Measurements from ENCODE around the gene ADD3.
"Not testable (repeated sequence)": the region's sequence is repeated elsewhere in the genome, so short reads cannot be mapped to it uniquely, and the experiment has no call there.

The ADD3 gene

GRCh38 chr10:110109511-110109910 is 101.7 kb downstream of the ADD3 start:
- no peak for DNase-seq (ENCODE audit: low read depth)

DNA sequence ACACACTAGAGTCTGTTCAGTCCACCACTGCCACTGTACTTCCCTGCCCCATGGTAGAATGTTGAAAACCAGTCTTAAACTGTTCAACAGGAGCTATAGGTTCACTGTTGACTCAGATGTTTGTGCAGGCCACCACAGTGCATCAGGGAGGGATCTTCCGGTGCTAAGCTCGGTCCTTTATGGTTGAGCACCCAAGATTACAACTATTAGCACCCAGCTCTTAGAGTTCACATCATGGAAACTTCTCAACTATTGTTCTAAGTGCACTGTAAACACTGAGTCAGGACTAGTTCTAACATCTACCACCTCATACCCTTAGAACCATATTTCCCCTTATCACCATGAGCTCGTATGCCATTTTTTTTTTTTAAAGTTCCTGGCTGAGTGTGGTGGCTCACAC is 102.6 kb downstream of the ADD3 start:
- no peak for DNase-seq (ENCODE audit: low read depth)

DNA sequence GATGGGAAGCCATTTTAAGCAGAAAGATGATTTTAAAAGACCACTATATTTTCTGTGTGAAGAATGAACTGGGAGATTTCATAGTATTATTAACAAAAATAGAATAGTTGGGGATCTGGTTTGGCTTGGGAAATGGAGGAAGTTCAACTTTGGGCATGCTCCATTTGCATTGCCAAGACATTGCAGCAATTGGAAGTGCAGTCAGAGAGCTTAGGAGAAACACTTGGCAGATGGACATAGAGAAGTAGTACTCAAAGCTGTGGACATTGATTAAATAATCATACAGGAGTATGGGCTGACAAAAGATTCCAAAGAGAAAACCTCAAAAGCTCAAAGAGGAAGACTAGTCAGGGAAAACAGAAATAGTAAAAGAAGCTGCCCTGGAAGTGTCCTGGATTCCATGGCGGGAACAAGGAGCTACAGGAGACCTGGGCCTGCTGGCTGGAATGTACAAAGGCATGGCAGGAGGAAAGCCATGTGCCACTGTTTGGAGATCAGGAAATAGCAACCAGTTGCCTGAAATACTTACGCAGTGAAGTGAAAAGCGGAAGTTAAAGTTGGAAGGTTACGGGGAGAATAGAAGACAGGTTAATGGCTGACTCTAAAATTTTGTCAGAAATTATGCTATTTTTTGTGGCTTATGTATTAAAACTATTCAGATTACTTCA is 106.0 kb downstream of the ADD3 start:
- DNase-seq (ENCODE audit: low read depth), result no peak

DNA sequence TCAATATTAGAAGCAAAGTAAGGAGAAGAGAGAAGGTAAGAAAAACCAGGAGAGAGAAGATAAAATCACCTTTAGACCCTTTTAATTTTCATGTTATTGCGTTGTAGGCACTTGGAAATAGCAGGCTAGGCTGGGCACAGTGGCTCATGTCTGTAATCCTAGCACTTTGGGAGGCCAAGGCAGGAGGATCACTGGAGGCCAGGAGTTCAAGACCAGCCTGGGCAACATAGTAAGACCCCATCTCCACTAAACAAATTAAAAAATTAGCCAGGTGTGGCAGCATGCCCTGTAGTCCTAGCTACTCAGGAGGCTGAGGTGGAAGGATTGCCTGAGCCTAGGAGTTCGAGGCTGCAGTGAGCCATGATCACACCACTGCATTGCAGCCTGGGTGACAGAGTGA is 106.9 kb downstream of the ADD3 start:
- not testable (repeated sequence) for DNase-seq (ENCODE audit: low read depth)

DNA sequence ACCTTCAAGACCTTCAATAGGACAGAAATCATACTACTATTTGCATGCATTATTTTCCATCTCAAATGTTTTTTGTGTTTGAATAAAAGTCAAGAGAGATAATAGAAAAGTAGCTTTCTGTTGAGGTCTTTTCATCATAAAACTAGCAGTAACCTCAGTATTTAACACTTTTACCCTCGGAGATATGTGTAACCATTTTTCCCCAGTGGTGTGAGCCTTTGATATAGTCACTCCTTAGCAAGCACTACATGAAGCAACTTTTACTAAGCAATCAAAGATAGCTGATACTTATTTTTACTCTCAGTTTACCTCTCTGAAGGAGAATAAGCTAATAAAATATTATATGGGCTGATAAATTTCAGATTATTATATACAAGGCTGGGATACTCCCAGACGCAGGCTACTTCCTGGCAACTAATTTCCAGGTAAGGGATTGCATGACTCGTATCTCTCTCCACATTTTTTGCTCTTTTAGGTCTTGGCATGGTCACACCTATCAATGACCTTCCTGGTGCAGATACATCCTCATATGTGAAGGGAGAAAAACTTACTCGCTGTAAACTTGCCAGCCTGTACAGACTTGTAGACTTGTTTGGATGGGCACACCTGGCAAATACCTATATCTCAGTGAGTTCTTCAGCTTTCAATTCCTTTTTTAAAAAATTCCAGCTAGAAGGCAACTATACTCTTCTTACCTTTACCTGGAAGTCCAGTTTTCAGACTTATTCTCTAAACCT is 108.2 kb downstream of the ADD3 start:
- no peak for DNase-seq (ENCODE audit: low read depth)

GRCh38 chr10:110118891-110119621 is 111.3 kb downstream of the ADD3 start:
- no peak for DNase-seq (ENCODE audit: low read depth)

- DNase-seq (ENCODE audit: low read depth), result no peak
These were observed 115.8 kb downstream of the ADD3 start for GRCh38 chr10:110123594-110123993.

- no peak for DNase-seq (ENCODE audit: low read depth)
These were observed 121.7 kb downstream of the ADD3 start for GRCh38 chr10:110129490-110129889.

DNA sequence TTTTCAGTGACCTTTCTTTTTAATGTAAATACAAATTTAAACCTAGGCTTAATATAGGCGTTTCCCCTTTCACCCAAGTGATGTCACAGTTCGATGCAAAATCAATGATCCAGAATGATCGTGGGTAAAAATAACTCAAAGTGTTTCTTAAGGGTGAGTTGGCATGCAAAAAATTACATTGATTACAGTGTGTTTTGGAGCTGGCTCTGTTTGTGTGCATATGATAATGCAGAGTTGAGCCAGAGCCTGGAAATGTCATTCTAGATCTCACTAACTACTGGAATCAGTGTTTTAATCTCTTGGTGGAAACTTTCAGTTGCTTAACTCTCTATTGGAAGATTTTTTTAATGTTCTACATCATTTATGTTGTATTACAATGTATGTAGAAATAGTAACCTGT is 127.1 kb downstream of the ADD3 start:
- DNase-seq (ENCODE audit: low read depth), result no peak

DNA sequence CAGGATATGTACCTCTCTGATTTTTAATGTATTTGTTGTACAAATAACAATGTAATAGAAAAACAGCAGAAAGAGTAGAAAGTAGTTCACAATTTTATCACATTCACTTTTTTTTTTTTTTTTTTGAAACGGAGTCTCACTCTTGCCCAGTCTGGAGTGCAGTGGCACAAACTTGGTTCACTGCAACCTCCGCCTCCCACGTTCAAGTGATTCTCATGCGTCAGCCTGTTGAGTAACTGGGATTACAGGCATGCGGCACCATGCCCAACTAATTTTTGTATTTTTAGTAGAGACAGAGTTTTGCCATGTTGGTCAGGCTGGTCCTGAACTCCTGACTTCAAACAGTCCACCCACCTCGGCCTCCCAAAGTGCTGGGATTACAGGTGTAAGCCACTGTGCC is 128.1 kb downstream of the ADD3 start:
- DNase-seq (ENCODE audit: low read depth), result not testable (repeated sequence)

- no peak for DNase-seq (ENCODE audit: low read depth)
These were observed 129.4 kb downstream of the ADD3 start for GRCh38 chr10:110137142-110137545.

- no peak for DNase-seq (ENCODE audit: low read depth)
These were observed 130.5 kb downstream of the ADD3 start for GRCh38 chr10:110138197-110138812.

GRCh38 chr10:110141185-110141584 is 133.4 kb downstream of the ADD3 start:
- DNase-seq (ENCODE audit: low read depth), result no peak

- no peak for DNase-seq (ENCODE audit: low read depth)
These were observed 134.3 kb downstream of the ADD3 start for GRCh38 chr10:110141871-110142635.

GRCh38 chr10:110142965-110143364 is 135.2 kb downstream of the ADD3 start:
- DNase-seq (ENCODE audit: low read depth), result no peak

DNA sequence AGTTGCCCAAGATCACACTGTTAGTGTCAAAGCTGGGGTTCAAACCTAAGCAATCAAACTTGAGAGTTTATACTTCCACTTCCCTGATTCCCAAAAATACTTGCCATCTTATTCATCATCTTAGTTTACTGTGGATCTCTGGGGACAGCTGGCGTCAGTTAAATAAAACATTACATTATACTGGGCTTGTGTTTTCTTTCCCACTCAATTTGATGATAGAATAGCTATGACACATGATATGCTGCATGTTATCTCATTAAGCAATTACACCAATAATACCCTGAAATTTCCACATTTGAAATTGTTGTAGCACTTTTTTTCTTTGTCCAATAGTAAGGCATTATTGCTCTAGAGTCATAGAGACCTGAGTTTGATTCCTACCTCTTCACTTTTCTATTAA is 136.7 kb downstream of the ADD3 start:
- no peak for DNase-seq (ENCODE audit: low read depth)

DNA sequence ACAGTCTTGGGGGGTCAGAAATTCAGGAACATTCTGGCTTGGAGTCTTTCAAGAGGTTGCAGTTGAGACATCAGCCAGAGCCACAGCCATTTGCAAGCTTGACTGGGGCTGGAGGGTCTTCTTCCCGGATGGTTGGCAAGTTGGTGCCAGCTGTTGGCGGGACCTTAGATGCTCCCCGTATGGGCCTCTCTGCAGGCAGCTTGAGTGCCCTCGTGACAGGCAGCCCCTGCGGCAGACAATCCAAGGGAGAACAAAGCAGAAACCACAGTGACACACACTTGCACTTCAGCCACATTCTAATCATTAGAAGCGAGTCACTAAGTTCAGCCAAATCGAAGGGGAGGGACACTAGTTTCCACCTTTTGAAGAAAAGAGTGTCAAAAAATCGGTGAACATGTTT is 140.2 kb downstream of the ADD3 start:
- DNase-seq (ENCODE audit: low read depth), result no peak

DNA sequence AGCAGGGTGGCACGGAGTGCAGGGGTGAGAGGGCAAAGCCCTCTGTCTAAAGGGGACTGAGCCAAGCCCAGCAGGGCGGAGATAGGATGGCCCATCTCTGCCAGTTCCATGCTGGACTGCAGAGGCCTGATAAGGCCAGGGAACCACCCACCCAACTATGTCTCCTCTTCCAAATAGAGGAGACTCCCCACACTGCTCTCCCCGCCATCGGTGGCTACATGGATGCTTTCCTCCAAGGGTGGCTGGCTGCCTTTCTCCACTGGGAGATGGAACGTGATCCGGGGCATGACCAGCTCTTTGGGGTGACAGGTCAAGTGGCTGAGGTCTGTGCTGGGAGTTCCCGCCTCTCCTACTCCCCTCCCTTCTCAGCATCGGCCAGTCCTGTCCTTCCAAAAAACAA is 141.5 kb downstream of the ADD3 start:
- no peak for DNase-seq (ENCODE audit: low read depth)

DNA sequence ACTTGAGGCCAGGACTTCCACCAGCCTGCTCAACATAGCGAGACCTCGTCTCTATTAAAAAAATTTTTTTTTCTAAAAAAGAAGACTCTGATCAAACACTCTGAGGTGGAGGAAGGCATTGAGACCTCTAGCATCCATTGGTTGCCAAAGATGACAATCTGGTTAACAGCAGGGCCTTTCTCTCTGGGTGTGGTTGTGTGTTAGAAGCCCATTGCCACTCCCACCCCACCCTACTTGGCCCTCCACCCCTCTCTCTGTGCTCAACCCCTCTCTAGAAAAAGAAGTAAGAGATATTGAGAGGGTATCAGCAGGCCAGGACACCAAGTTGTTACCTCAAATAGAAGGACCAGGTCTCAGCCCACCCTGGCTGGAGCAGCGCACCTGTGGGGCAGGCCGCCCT is 142.3 kb downstream of the ADD3 start:
- no peak for DNase-seq (ENCODE audit: low read depth)

- DNase-seq (ENCODE audit: low read depth), result no peak
These were observed 143.2 kb downstream of the ADD3 start for GRCh38 chr10:110150981-110151380.

DNA sequence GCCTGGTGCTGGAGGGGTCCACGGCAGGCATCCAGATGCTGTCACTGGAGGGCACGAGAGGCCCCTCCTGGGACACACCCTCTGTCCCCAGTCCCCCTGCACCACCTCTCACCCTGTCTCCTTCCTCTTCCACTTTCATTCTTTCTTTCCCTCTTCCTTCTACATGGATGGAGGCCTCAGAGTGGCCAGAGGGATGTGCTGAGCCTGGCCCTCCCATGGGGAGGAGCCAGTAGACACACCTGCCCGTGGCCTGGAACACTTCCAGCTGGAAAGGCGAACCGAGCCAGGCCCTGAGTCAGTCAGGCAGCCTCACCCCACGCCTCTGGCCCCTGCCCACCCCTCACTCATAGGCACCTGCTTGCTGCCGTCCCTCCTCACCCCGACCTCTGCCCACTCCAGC is 143.7 kb downstream of the ADD3 start:
- DNase-seq (ENCODE audit: low read depth), result no peak

- no peak for DNase-seq (ENCODE audit: low read depth)
These were observed 144.2 kb downstream of the ADD3 start for GRCh38 chr10:110151971-110152370.
